ENCODE data around the gene TNFRSF14.

GRCh38 chr1:2611031-2611501 is 54.9 kb downstream of the TNFRSF14 start:
- no peak for TF ChIP-seq CTCF (IDR thresholded peaks at IDR 0.05)
- no peak for TF ChIP-seq POLR2A (IDR thresholded peaks at IDR 0.05)
